NCI-H187 (cell line): Measurements from ENCODE around the gene ENTHD1.
"Not testable (repeated sequence)": the region's sequence is repeated elsewhere in the genome, so short reads cannot be mapped to it uniquely, and the experiment has no call there.

Source experiments
- DNase-seq, 2 experiments: peaks; one replicate each; lab custom pipeline; 2025; lab: John Stamatoyannopoulos, UW

Gene ENTHD1

DNA sequence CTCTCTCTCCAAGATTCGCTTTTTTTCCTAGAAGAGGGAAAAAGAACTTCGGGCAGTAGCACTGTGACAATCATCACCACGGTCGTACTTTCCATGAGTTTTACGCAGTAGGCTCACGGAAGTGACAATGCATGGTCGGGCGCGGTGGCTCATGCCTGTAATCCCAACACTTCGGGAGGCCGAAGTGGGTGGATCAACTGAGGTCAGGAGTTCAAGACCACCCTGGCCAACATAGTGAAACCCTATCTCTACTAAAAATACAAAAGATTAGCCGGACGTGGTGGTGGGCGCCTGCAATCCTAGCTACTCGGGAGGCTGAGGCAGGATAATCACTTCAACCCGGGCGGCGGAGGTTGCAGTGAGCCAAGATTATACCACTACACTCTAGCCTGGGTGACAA, 30.7 kb upstream of the ENTHD1 start:
- DNase-seq: no peak

DNA sequence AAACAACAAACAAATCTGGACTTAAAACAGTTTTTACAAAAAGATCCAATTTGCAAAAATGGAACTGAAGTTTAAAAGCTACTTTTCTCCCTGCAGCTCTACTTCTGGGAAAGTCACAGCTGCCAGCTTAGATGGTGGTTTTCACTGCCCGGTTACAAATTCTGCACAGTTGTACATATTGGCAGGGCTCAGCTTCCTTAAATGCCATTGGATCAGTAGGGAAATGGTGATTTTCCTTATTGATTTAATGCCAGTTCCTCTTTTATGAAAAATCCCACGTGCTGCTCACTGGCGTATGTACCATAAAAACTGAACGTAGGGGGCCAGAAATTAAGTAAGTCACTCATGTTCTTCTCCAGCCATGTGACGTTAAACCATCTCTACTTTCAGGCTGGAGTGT, 30.1 kb upstream of the ENTHD1 start:
- no peak for DNase-seq

DNA sequence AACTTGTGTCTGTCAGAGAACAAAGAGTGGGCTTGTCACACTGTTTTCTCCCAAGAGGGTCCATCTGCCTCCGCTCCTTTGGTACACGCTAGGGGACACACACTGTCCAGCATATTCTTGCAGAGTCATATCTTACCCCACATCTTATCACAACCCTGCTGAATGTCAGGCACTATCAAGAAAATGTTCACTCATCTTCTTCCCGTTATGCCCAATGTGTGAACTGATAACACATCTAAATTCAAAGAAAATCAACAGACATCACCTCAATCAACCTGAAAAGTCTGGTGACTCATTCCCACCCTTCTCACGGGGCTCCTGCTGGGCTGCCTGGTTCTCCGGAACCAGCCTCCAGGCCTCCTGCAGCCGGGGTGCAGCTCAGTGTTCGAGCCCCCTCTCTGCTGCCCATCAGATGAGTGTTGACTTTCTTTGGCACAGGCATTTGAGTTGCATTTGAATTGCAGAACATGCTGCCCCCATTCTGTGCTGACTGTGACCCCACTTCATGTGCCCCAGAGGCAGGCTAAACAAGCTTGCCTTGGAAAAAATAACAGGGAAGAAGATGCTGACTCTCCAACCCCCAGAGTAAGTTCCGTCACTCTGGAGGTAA, 26.7 kb upstream of the ENTHD1 start:
- DNase-seq: no peak

DNA sequence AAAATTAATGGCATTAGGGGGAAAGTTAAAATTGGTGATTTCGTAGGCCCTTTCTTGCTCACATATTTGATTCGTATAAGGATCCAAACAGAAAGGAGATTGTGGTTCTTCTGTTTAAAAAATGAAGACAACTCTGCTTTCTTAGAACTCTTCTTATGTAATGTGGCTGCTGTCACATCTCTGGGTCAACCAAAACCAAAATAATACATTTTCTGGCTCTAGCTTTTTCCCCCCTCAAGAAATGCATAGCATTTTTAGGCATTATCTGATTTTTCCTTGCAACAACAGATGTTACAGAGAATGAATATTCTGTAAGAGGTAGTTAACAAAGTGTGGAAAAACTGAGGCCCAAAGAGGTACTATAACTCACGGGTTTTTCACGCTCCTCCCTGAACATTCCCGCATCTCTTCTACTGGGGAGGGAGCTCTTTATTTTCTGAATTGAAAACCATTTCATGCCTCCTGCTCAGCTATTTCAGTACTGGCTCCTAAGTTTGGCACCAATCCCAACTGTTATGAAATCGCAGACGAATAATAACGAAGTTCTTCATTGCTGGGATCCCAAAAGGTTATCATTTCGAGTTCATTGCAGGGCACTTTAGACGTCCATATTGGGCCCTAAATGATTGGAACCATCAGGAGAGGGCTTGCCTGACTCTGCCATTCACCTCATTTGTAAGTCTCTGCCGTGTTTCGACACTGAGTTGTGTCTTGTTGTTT, 24.4 kb upstream of the ENTHD1 start:
- DNase-seq: no peak

DNA sequence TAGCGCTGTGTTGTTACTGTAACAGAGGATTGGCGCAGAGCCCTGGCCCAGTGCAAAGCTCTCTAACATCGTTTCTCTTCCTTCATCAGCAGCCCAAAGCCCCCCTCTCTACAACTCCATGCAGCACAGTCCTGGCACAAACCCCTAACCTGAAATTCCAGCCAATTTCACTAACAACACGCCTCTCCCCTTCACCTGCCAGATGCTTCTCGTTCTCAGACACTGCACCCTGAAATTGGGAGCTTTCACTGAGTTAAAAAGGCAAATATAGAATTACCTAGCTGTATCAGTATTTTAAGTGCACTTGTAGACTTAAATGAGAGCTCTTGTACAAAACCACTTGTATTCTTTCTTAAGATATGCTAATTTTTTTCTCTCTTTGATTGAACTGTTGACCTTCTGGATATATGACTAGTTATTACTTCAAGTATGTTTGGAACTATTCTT, 23.7 kb upstream of the ENTHD1 start:
- no peak for DNase-seq

DNA sequence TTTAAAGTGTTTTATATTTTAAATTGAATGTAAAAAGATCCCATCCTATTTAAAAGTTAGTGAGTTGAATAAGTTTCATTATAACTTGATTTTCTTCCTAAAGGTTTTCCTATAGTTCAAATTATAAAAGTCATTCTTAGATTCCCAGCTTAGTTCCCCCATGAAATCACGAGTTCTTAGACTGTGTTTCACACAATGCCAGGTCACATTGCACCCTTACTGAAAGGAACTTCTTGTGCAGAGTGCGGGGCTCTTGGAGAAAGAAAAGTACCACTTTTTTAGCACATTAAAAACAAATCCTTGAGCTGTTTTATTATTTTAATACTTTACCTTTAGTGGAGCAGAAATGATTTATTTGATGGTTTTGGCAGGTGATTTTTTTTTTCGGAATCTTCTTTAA, 22.9 kb upstream of the ENTHD1 start:
- DNase-seq: no peak

DNA sequence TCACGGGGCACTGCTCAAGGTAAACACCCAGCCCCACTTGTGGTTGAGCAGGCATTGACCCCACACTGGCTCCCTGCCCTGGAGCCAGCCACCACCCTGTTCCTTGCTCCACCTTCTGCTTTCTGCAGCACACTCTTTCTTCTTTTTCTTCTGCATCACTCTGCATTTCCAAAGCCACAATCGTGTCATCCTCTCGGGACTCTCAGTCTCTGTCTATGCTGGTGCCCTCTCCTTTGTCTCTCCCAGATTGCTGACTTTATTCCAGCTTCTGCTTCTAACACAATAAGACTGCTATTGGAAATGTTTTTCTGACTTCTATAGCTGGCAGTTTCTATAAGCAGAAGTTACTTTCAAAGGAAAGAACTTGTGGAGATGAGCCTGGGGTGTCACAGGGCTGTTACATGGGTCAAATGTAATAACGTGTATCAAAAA, 21.8 kb upstream of the ENTHD1 start:
- no peak for DNase-seq

DNA sequence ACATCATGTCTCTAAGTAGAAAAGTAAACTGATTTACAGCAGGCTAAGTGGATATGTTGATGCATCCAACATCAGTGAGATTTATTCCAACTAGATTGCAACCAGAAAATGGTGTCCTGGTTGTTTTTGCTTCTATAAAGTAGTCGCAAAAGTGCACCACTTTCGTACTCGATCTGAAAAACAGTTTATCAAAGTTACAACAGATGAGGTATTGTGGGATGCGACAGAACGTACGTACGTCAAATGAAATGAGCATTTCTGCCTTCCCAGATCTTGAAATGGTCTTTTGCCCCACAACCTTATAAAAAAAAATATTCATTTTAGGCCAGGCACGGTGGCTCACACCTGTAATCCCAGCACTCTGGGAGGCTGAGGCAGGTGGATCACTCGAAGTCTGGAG, 21.0 kb upstream of the ENTHD1 start:
- DNase-seq: no peak

DNA sequence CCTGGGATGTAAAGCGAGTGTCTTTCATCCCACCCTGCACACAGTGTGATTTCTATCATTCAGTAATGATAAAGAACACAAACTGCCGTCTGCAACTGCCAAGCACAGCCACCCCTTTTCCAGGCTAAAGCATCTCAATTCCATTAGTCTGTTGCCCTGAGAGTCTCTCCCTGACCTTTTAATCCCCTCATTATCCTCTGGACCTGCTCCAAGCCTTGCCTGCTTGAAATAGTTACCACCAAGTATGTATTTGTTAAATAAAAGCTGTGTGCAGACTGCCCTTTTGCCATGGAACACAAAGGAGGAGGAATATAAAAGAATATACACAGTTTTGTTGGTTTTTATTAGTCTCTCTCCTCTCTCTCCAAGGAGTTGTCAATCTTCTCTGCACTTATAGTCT, 20.3 kb upstream of the ENTHD1 start:
- DNase-seq: no peak

DNA sequence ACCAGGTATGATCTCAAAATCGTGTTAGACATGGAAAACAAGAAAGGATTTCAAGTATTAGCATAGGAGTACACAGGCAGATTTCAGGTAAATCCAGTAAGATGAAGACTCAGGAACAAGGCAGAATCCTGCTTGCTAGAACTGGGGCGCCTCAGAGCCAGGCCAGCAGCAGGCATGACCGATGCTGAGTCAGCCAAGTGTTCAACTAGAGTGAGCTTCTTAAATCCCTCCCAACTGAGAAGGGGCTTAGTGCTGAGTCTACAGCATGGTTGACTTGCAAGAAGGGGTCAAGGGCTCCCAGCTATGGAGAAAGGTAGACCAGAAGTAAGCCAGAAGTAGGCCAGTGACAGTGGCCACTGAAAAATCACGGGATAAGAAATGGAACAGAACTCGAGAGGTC, 19.8 kb upstream of the ENTHD1 start:
- DNase-seq: no peak

DNA sequence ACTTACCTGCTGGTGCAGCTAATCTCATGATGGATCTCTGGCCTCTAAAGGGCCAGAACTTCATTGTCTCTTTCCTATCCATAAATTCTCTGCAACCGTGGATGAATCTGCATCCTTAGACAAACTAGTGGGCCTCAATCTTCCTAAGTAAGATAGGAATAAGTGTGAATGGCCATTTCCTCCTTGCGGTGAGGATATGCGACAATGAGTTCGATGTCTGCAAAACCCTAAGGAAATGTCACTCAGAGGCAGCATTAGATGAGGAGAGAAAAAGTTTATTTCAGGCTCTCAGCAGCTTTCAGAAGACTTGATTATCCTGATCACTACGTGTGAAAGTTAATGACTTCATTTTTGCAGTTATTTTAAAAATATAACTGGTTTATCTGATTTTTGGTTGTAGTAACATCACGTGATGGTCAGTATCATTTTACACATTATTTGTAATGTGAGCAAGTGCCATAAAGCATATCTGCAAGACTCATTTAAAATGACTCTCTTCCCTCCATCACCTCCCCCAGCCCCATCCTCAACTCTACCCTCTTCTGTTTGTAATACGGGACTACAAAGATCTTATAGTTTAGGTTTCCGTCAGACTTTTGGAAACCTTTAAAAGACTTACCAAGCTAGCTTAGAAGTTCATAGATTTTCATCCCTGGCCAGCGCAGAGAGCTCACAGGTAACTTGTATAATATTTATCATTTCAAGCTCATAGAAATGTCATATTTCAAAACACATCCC, 17.5 kb upstream of the ENTHD1 start:
- no peak for DNase-seq

DNA sequence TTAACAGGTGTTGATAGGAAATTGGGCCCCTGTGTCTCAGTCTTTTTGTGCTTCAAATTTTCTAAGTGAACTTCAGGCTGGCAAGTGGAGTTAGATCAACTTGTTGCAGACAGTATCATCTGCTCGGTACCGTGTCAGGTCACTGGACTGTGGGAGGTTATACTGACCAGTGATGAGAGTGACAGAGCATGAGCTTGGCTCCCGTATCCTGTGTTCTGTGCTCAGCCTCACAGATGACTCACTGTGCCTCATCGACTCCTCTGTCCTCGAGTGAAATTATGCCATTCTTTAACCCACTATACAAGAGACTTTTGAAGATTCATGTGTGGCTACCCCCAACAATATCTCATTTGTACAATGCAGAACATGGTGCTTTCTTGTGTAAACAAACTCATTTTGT, 15.2 kb upstream of the ENTHD1 start:
- DNase-seq: no peak

DNA sequence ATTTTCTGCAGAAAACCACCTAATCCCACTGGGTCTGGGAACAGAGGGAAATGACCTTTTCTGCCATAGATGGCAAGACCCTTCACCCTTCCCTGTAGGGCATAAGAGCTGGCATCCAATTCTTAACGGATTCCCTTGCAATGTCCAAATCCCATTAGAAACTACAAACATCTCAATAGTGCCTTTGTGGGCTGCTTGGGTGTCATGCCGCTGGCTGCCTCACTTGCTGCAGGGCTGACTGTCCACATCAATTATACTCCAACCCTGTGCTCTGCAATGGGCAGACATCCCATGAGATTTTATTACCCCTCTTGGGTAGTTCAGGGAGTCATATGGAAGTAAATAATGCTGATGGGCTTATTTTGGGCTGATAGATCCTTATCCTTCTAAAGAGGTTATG, 14.6 kb upstream of the ENTHD1 start:
- DNase-seq: no peak

DNA sequence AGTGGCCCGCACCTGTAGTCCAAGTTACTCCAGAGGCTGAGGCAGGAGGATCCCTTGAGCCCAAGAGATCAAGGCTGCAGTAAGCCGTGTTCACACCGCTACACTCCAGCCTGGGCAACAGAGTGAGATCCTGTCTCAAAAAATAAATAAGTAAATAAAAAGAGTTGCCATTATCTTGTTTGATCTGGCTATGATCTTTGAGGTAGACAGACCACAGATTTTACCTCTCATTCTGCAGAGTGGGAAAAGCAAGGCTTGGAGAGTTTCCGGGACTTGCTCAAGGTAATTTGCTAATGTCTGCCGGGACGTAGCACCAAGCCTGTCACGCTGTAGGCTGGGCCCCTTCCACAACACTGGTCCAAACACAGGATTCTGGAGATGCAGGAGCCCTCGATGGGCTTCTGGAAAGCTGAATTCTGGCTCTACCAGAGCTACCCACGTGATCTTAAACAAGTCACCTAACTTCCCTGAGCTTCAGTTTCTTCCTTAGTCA, 14.1 kb upstream of the ENTHD1 start:
- no peak for DNase-seq

DNA sequence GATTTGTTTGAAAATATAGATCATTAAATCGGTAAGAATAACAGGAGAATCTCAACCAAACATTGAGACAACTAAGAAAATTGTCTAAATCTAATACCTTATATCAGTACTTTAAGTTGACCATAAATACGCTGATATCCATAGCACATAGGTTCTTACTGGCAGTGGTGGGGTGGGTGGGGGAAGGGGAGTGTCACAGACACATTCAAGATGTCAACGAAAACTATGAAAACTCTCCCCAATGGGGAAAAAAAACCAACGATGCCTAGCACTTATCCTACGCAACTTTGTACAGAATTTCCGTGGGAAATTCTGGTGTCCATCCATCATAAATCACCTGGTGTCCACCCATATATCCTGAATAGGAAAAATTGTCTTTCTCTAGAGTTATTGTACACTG, 13.5 kb upstream of the ENTHD1 start:
- DNase-seq: no peak

DNA sequence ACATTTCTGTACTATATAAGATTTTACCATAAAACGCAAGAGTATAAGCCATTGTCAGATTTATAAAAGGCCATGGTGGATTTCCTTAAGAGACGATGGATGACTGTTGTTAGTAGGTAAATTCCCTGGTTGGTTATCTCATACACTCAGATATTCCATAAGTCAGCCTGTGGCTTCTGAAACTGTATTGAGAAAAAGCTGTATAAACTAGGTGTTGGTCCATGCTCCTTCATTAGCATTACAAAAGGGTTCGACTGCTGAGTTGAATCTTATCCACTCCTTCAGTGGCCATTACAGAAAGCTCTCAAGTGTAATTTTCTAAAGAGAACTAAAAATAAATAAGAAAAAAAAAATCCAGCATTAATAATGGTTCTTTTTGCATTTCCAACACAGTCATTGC, 12.6 kb upstream of the ENTHD1 start:
- DNase-seq: no peak

DNA sequence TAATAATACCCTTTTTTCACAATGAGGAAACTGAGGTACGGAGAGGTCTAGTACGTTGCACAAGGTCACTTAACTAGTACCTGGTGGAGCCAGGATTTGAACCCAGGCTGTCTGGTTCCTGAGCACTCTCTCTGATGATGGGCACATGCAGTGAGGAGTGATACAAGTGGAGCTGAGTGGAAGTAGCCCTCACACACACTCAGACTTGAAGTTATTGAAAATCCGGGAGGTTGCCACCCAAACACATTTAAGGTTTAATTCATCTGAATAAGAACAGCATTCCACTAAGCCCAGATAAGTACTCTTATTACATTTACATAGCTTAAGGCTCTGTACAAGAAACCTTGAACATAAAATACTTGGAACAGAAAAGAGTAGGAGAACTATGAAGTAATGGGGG, 12.1 kb upstream of the ENTHD1 start:
- DNase-seq: no peak

DNA sequence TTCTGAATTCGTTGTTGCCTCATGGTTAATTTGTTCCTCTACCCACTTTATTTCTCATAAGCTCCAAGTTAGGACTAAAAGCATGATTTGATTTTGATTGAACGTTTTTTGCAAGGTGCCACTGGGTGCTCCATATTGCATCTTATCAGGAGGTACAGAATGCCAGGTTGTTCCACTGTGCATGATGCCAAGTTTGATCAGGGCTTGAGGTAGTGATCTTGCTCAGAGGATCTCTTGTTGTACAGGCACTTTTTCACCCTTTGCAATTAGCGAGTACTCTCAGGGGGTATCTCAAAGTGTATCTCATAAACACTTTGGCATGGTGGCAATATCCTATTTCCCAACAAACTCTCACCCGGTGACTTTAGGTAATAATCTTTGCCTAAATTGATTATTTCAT, 11.3 kb upstream of the ENTHD1 start:
- no peak for DNase-seq

DNA sequence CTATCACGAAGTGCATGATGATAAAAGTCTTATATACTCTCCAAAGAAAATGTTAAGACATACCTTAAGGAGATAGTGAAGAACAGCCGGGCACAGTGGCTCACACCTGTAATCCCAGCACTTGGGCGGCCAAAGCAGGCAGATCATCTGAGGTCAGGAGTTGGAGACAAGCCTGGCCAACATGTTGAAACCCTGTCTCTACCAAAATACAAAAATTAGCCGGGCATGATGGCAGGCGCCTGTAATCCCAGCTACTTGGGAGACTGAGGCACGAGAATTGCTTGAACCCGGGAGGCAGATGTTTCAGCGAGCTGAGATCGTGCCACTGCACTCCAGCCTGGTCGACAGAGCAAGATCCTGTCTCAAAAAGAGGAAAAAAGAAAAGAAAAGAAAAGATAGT, 10.5 kb upstream of the ENTHD1 start:
- DNase-seq: not testable (repeated sequence)

DNA sequence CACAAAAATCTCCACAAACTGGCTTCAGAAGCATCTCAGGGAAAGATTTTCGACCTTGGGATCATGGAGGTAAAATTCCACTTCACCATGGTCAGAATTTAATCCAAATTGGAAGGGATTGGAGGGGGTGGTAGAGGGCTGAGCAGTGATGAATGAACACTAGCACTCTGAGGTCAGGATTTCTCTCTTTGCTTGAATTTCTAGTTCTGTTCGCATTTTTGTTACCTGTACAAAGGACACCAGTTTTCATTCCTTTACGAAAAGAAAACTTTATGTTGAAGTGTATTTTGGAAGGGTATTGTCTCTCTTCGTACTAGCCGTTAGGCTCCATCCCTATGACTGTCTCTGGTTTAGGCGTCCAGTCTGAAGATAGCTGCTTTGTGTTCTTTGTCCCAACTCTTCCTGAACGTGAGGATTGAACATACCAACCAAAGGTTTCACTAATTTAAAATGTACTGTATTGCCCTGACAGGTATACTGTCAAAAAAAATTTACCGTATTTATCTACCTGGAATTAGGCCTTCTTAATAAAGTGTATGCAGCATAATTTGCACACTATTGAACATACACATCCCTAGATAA, 8.1 kb upstream of the ENTHD1 start:
- no peak for DNase-seq

DNA sequence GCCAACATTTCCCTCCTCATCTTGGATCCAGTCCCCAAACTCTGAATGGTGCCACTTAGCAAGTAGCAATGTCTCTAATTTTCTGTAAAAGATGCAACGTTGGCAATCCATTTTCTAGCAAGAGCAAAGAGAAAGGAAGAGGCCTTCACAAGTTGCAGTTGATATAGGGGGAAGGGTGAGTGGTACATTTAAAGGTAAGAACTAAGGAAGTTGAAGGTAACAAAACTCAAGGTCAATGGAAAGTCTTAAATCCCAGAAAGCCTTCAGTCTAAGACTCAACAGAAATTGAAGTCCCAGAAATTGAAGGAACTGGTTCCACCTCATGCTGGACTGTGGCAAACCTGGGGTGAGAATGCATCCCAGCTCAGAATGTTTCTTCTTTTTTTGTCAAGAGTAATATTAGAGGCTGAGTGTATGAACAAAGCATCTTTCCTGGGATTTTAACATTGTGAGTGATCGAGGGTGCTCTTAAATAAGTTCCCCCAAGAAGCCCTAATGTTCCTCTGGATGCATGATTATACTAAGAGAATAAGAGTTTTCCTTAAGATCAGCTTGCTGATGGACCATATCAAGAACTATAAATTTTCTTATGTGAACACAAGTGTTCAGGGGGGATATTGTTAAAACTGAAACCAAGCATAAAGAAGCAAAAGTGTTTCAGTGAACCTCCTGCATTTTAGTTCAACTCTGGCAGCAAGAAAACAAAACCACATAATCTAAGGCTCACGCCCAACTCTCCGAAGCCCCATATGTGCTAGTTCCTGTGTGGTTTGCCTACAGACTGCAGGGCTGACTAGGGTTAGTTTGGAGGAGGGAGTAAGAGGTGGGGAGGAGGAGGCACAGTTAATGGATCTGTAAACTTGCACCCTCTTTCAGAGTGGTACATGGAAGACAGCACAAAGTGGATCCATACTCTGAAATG, 7.0 kb upstream of the ENTHD1 start, which contains the start of gene GRAP2:
GRAP2 (plus strand) TSS at position 779 of the 922 bp plus-strand sequence. CDS start 46,023 bp downstream, outside the sequence.
- DNase-seq: no peak

DNA sequence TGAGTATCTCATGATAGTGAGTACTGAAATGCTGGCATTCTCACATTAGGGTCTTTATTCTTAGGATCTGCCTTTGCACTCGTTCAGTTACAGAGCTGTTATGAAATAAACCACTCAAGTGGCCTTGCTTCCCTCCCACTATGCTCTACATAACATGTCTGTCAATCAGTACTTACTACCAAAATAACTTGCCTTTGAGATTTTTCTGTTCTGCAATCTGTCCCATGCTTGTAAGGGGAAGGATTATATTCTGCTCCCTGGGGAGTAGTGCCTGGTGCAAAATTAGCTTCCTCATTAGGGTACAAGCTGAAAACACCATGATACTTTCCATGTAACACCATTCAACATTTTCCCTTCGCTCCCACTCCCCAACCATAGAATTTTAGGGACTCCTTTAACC, 5.4 kb upstream of the ENTHD1 start:
- no peak for DNase-seq
